HG02571 (cell line): ENCODE measurements around the gene NCBP3.

Experiments used
- ATAC-seq: cut with Tn5 transposase; IDR thresholded peaks from one replicate; pipeline ENCODE4 v1.9.1; 2021; ENCODE audit warnings: mild to moderate bottlenecking, moderate library complexity; ENCODE audit not compliant: unreplicated experiment

NCBP3 gene

GRCh38 chr17:3759597-3760216 is 86.3 kb downstream of the NCBP3 start:
- ATAC-seq, result no peak

- no peak for ATAC-seq
These were observed 90.6 kb downstream of the NCBP3 start for GRCh38 chr17:3755335-3756030.

- no peak for ATAC-seq
These were observed 91.3 kb downstream of the NCBP3 start for GRCh38 chr17:3754458-3755334.

GRCh38 chr17:3754066-3754457 is 92.0 kb downstream of the NCBP3 start:
- ATAC-seq, result no peak

GRCh38 chr17:3753624-3754023 is 92.4 kb downstream of the NCBP3 start:
- no peak for ATAC-seq
